K562 (cell line): Measurements from ENCODE around the gene ATCAY. TPM values are rescaled to one million over a fixed set of nuclear protein-coding genes. Genes with fewer than 3 reads are reported as not detected.

Experiments
- ATAC-seq: fragments of 200-7000 bp; cut with Tn5 transposase; 3 replicates; pipeline ENCODE4 v1.9.1; 2020; ENCODE audit warnings: moderate library complexity
- BruUV-seq: library from RNA; stranded (reverse); fragments of 400-500 nt; replicated peaks from 2 replicates; lab custom pipeline; 2021; lab: Mats Ljungman, UMichigan
- CTCF ChIA-PET: fragments of 300-600 bp; formaldehyde crosslinking; extraction: SDS; loops from one replicate; lab custom pipeline; 2021; ENCODE audit warnings: low intra/inter-chr PET ratio; lab: Yijun Ruan, JAX
- POLR2A ChIA-PET: fragments of 300-600, 350-650 bp; sonication (Branson Sonifier 250); formaldehyde crosslinking; extraction: SDS; loops from one replicate; lab custom pipeline; 2021; ENCODE audit warnings: antibody characterized with exemption, inconsistent platforms; lab: Yijun Ruan, JAX
- DNase-seq, 4 experiments: peaks; one replicate each; pipeline versions ENCODE4 v3.0.0 to v3.0.0-alpha.2; 2011 to 2018; ENCODE audit warnings: low spot score in 3 of 4, mixed read lengths in 3 of 4; ENCODE audit errors: extremely low read depth in 1 of 4
- FAIRE-seq: peaks from 2 replicates; lab custom pipeline; 2011; peaks lifted over from hg19 to GRCh38; lab: Jason Lieb, UNC
- H2AFZ ChIP-seq: 2 replicates; pipeline ENCODE4 v1.6.0; 2011; ENCODE audit warnings: low read depth, low read length, control low read depth, inconsistent platforms
- H3K27ac ChIP-seq: fragments of 200-600 bp; 3 replicates; pipeline ENCODE4 v1.8.0; 2011; ENCODE audit warnings: low read depth, mild to moderate bottlenecking, control low read depth, inconsistent platforms, low read length, moderate library complexity, mixed read lengths; ENCODE audit errors: extremely low read depth
- H3K27me3 ChIP-seq, 2 experiments: fragments of 300-600 bp in 1 of 2; 2 replicates in 1 of 2; 3 replicates in 1 of 2; pipeline versions ENCODE4 v1.6.0 to v1.8.0; 2011; ENCODE audit warnings: inconsistent platforms in 2 of 2, low read length in 2 of 2, mild to moderate bottlenecking in 1 of 2, mixed read lengths in 1 of 2, moderate library complexity in 1 of 2; ENCODE audit not compliant: control insufficient read depth in 2 of 2, insufficient read depth in 2 of 2
- H3K36me3 ChIP-seq: fragments of 300-600 bp; 3 replicates; pipeline ENCODE4 v1.8.0; 2011; ENCODE audit warnings: mild to moderate bottlenecking, low read length, inconsistent platforms; ENCODE audit not compliant: control insufficient read depth, insufficient read depth
- H3K4me1 ChIP-seq, 2 experiments: fragments of 200-600 bp in 1 of 2; replicated peaks in 1 of 2; 2 replicates in 1 of 2; 3 replicates in 1 of 2; pipeline versions ENCODE4 v1.5.1 to v1.8.0; 2011; ENCODE audit warnings: inconsistent platforms in 2 of 2, low read length in 2 of 2, mild to moderate bottlenecking in 1 of 2, mixed read lengths in 1 of 2, moderate library complexity in 1 of 2; ENCODE audit not compliant: control insufficient read depth in 2 of 2, insufficient read depth in 2 of 2
- H3K4me2 ChIP-seq: 2 replicates; pipeline ENCODE4 v1.6.1; 2011; ENCODE audit warnings: low read length, control low read depth, inconsistent platforms, mixed read lengths; ENCODE audit not compliant: insufficient read depth
- H3K4me3 ChIP-seq: fragments of 200-600 bp; sonication (generic), shearing (Covaris generic); 2 replicates; pipeline ENCODE4 v1.5.1; 2016; ENCODE audit warnings: control low read depth, inconsistent platforms
- H3K79me2 ChIP-seq: fragments of 200-600 bp; 3 replicates; pipeline ENCODE4 v1.8.0; 2011; ENCODE audit warnings: low read length, inconsistent platforms; ENCODE audit not compliant: control insufficient read depth, insufficient read depth
- H3K9ac ChIP-seq, 2 experiments: 2 replicates each; pipeline versions ENCODE4 v1.6.0 to v1.6.1; 2011; ENCODE audit warnings: low read depth in 2 of 2, low read length in 2 of 2, control low read depth in 1 of 2, inconsistent platforms in 1 of 2, mild to moderate bottlenecking in 1 of 2, mixed read lengths in 1 of 2; ENCODE audit not compliant: insufficient read depth in 1 of 2
- H3K9me1 ChIP-seq: one replicate; pipeline ENCODE4 v1.6.0; 2011; ENCODE audit warnings: inconsistent platforms, mild to moderate bottlenecking, low read length, moderate library complexity; ENCODE audit not compliant: control insufficient read depth, insufficient read depth
- H3K9me3 ChIP-seq: replicated peaks from 2 replicates; pipeline ENCODE4 v1.5.1; 2011; ENCODE audit warnings: low read depth, low read length, inconsistent platforms; ENCODE audit not compliant: control insufficient read depth, insufficient read depth
- H4K20me1 ChIP-seq: replicated peaks from 2 replicates; pipeline ENCODE4 v1.6.1; 2011; ENCODE audit warnings: low read length, inconsistent platforms, mixed read lengths; ENCODE audit not compliant: control insufficient read depth, insufficient read depth
- CBX1 ChIP-seq: sonication (generic); IDR thresholded peaks from 2 replicates; pipeline ENCODE4 v1.6.1; 2016; ENCODE audit warnings: antibody characterized with exemption, low read depth, mild to moderate bottlenecking
- CBX3 ChIP-seq, 2 experiments: IDR thresholded peaks; 1 replicate in 1 of 2; 2 replicates in 1 of 2; pipeline ENCODE4 v1.6.1; 2012; ENCODE audit warnings: inconsistent platforms in 2 of 2, low read length in 2 of 2, borderline replicate concordance in 1 of 2, control low read depth in 1 of 2
- CHD1 ChIP-seq: fragments of 200-600 bp; sonication (generic); IDR thresholded peaks from one replicate; pipeline ENCODE4 v1.6.1; 2012; ENCODE audit warnings: mild to moderate bottlenecking, moderate library complexity, low read length, inconsistent platforms
- EHMT2 ChIP-seq: fragments of 450-650 bp; IDR thresholded peaks from 2 replicates; pipeline ENCODE4 v1.6.1; 2018; ENCODE audit warnings: antibody characterized with exemption
- ILF3 ChIP-seq: fragments of 450-650 bp; IDR thresholded peaks from 2 replicates; pipeline ENCODE4 v1.6.1; 2018; ENCODE audit warnings: antibody characterized with exemption, mild to moderate bottlenecking, moderate library complexity, borderline replicate concordance
- NFIX ChIP-seq: fragments of 250-450 bp; sonication (Bioruptor Pico); IDR thresholded peaks from 2 replicates; pipeline ENCODE4 v1.4.0; 2020; ENCODE audit warnings: low read depth, mild to moderate bottlenecking, moderate library complexity
- TRIM28 ChIP-seq: fragments of 450-650 bp; IDR thresholded peaks from 2 replicates; pipeline ENCODE4 v1.6.1; 2017
- ZNF41 ChIP-seq: fragments of 250-450 bp; sonication (Bioruptor Pico); conservative IDR thresholded peaks from 2 replicates; pipeline ENCODE4 v1.4.0; 2020; ENCODE audit warnings: mild to moderate bottlenecking
- in situ Hi-C: fragments of 300-500 bp; cut with MboI; formaldehyde crosslinking; loops from 4 replicates; pipeline ENCODE4 v1.15.0; 2018; ENCODE audit warnings: inconsistent platforms, mixed read lengths
- intact Hi-C: fragments of 100-400 bp; cut with micrococcal nuclease; formaldehyde crosslinking; loops from 2 replicates; pipeline ENCODE4 v1.14.2; 2022
- polyA plus RNA-seq, 8 experiments: library from polyadenylated mRNA; depleted of rRNA in 4 of 8; stranded (reverse) in 5 of 8; unstranded in 3 of 8; fragments of >200 nt; fragmentation: Nextera tagmentation in 2 of 8; fragmentation: Illumina TruSeq in 1 of 8; extraction: Ambion mirVana in 2 of 8; extraction: Trizol in 1 of 8; gene quantifications; 2 replicates each; pipeline versions ENCODE4 v1.2.1 to v1.2.3, GENCODE V29; 2011 to 2014; ENCODE audit warnings: inconsistent platforms in 1 of 8, missing spikeins in 1 of 8
- total RNA-seq, 7 experiments: library from RNA; depleted of rRNA in 6 of 7; stranded (reverse); fragments of >200 nt in 6 of 7; fragmentation: Illumina TruSeq in 2 of 7; extraction: Trizol in 2 of 7; gene quantifications; 2 replicates each; pipeline versions ENCODE4 v1.2.1 to v1.2.3, GENCODE V29; 2011 to 2021; ENCODE audit warnings: low replicate concordance in 1 of 7
- TF ChIP-seq, protein P1 (sequence below): fragments of 450-650 bp; IDR thresholded peaks from 2 replicates; pipeline ENCODE4 v1.6.1; 2016; ENCODE audit warnings: borderline replicate concordance

Gene ATCAY
- total and polyA plus RNA-seq, 9 of the 15 experiments (the other 6 are each of a cell fraction or from before 2014, with no cell fraction given): not detected

DNA sequence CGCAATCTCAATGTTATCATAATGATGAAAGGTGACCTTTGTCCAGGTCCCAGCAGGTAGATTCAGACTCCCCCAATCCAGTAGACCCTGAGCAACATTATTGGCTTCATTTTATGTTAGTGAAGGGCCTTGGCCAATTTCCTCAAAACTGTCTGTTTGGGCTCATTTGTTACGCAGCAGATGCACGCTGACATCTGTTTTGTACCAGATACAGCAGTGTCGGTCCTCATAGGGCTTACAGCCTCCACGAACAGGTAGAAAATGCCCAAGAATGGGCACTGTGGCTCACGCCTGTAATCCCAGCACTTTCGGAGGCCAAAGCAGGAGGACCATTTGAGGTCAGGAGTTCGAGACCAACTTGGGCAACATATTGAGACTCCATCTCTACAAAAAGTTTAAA lies 39.3 kb downstream of the ATCAY start (continued):
- 0 out of 2 replicates have a peak, but pooled peaks have one; percentile 22 for TF ChIP-seq CBX1

DNA sequence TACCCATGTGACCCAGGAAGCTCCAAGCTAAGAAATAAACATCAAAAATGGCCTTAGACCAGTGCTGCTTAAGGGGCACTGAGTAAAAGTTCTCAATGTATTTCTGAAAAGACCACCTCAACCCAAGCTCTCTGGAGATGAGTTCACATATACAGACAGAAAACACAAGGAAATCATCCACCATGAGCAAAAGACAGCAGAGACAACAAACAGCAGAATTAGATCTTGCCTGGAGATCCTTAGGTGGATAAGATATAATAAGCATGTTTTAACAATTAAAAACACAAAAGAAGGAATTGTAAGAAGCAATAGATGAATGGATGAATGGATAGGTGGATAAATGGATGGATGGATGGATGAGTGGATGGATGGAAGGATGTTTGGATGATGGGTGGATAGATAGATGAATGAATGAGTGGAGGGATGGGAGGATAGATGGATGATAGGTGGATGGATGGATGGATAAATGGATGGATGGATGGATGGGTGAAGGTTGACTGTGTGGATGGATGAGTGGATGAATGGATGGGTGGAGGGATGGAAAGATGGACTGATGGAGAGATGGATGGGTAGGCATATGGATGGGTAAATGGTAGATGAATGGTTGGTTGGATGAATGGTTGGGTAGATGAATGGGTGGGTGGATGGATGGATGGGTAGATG lies 42.7 kb downstream of the ATCAY start:
- no peak overlapping the region for H3K27ac ChIP-seq
- peaks cover 0 to 5% of the 10 kb centered on the region in 2 experiments; a peak in 2 of 5 replicates for H3K4me1 ChIP-seq
- H3K4me3 ChIP-seq: no peak overlapping the region
- POLR2A ChIA-PET: no interaction called here
- ATAC-seq (no peak), DNase-seq (no peak), FAIRE-seq (no peak)
- H3K79me2 ChIP-seq: no peaks in the 10 kb centered on the region
- no peak overlapping the region for H3K9ac ChIP-seq
- no peaks in the 10 kb centered on the region for H3K9me1 ChIP-seq
- H3K9me3 ChIP-seq: peaks cover 10% of the 10 kb centered on the region
- TF ChIP-seq EHMT2: peak; percentile 74
- TF ChIP-seq CBX3 (IDR thresholded peaks at IDR 0.05; ENCODE audit: borderline replicate concordance in 1 of 2, low read length in 2 of 2): 0 out of 3 replicates have a peak, but pooled peaks of 1 of the 2 experiments have one; percentile 31
- peak; percentile 72; the same call in 1 of the 2 replicates for TF ChIP-seq TRIM28
- TF ChIP-seq ILF3: no peak
- TF ChIP-seq, protein P1, sequence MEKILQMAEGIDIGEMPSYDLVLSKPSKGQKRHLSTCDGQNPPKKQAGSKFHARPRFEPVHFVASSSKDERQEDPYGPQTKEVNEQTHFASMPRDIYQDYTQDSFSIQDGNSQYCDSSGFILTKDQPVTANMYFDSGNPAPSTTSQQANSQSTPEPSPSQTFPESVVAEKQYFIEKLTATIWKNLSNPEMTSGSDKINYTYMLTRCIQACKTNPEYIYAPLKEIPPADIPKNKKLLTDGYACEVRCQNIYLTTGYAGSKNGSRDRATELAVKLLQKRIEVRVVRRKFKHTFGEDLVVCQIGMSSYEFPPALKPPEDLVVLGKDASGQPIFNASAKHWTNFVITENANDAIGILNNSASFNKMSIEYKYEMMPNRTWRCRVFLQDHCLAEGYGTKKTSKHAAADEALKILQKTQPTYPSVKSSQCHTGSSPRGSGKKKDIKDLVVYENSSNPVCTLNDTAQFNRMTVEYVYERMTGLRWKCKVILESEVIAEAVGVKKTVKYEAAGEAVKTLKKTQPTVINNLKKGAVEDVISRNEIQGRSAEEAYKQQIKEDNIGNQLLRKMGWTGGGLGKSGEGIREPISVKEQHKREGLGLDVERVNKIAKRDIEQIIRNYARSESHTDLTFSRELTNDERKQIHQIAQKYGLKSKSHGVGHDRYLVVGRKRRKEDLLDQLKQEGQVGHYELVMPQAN: no peak
- TF ChIP-seq NFIX (CRISPR knock-in tag): no peak
- peak; percentile 99 for TF ChIP-seq ZNF41
- no peak for TF ChIP-seq CHD1
- peaks cover 23 to 49% of the 10 kb centered on the region in 2 experiments; a peak in 3 of 5 replicates for H3K27me3 ChIP-seq
- no peak overlapping the region for H2AFZ ChIP-seq
- CTCF ChIA-PET: no interaction called here
- in situ Hi-C loops: no loop called here
- no TSS peak for BruUV-seq
- intact Hi-C loops: no loop called here
- H3K4me2 ChIP-seq: no peak overlapping the region
- no peaks in the 10 kb centered on the region for H4K20me1 ChIP-seq
- no peaks in the 10 kb centered on the region for H3K36me3 ChIP-seq
